B cell (primary cell): ENCODE results near the gene THBS4. TPM values are rescaled to one million over a fixed set of nuclear protein-coding genes. Genes with fewer than 3 reads are reported as not detected.

Experiments
- ATAC-seq: fragments of 200-7000 bp; cut with Tn5 transposase; one replicate; pipeline ENCODE4 v1.10.0; 2021; ENCODE audit warnings: low read depth, mild to moderate bottlenecking, moderate number of reproducible peaks, moderate library complexity
- CTCF ChIA-PET: fragments of 350-600 bp; sonication (Branson Sonifier 250); formaldehyde crosslinking; loops from one replicate; lab custom pipeline; 2021; ENCODE audit warnings: antibody characterized with exemption, inconsistent platforms; lab: Charles Lee
- POLR2A ChIA-PET: fragments of 350-600 bp; sonication (Branson Sonifier 250); formaldehyde crosslinking; loops from one replicate; lab custom pipeline; 2021; ENCODE audit warnings: antibody characterized with exemption; lab: Charles Lee
- DNase-seq: peaks from one replicate; pipeline ENCODE4 v3.0.0; 2013
- H2AFZ ChIP-seq: 2 replicates; pipeline ENCODE4 v1.6.1; 2012; ENCODE audit warnings: mild to moderate bottlenecking, low read depth, low read length; ENCODE audit not compliant: insufficient read depth, poor library complexity, severe bottlenecking
- H3K27ac ChIP-seq, 2 donors: 1 replicate in 1 of 2; 2 replicates in 1 of 2; pipeline ENCODE4 v1.5.1; 2012 to 2013; ENCODE audit warnings: low read length in 2 of 2, mild to moderate bottlenecking in 2 of 2, moderate library complexity in 1 of 2
- H3K27me3 ChIP-seq, 4 experiments: fragments of 200-600 bp in 1 of 4; sonication (generic) in 1 of 4; replicated peaks in 1 of 4; 1 replicate in 2 of 4; 2 replicates in 2 of 4; pipeline versions ENCODE4 v1.6.1 to v1.7.0; 2013 to 2016; ENCODE audit warnings: low read length in 3 of 4, mild to moderate bottlenecking in 2 of 4, mixed read lengths in 1 of 4, moderate library complexity in 1 of 4; ENCODE audit not compliant: insufficient read depth in 4 of 4, control insufficient read depth in 3 of 4; ENCODE audit errors: control extremely low read depth in 1 of 4
- H3K36me3 ChIP-seq, 2 experiments: replicated peaks in 1 of 2; 1 replicate in 1 of 2; 2 replicates in 1 of 2; pipeline versions ENCODE4 v1.6.1 to v1.7.1; 2013; ENCODE audit warnings: low read length in 1 of 2; ENCODE audit not compliant: insufficient read depth in 2 of 2, control insufficient read depth in 1 of 2; ENCODE audit errors: control extremely low read depth in 1 of 2, extremely low read depth in 1 of 2
- H3K4me1 ChIP-seq, 2 donors: fragments of 200-600 bp in 1 of 2; sonication (generic) in 1 of 2; 1 replicate in 1 of 2; 2 replicates in 1 of 2; pipeline versions ENCODE4 v1.5.1 to v1.6.1; 2013 to 2017; ENCODE audit warnings: low read length in 2 of 2; ENCODE audit not compliant: control insufficient read depth in 2 of 2, insufficient read depth in 2 of 2
- H3K4me2 ChIP-seq: replicated peaks from 2 replicates; pipeline ENCODE3; 2012; ENCODE audit warnings: mild to moderate bottlenecking, low read depth, low read length; ENCODE audit not compliant: poor library complexity, severe bottlenecking
- H3K4me3 ChIP-seq, 5 experiments: fragments of 200-600 bp in 1 of 5; sonication (generic) in 1 of 5; 1 replicate in 3 of 5; 2 replicates in 2 of 5; pipeline versions ENCODE4 v1.5.1 to v1.7.0; 2011 to 2016; ENCODE audit warnings: low read length in 4 of 5, mild to moderate bottlenecking in 4 of 5, low read depth in 2 of 5, control low read depth in 1 of 5, moderate library complexity in 1 of 5; ENCODE audit not compliant: insufficient read depth in 1 of 5; ENCODE audit errors: control extremely low read depth in 1 of 5, extremely low read depth in 1 of 5
- H3K79me2 ChIP-seq: fragments of 200-600 bp; sonication (generic); one replicate; pipeline ENCODE4 v1.6.0; 2016; ENCODE audit warnings: low read length; ENCODE audit not compliant: control insufficient read depth, insufficient read depth
- H3K9ac ChIP-seq: fragments of 200-600 bp; sonication (generic); 2 replicates; pipeline ENCODE4 v1.6.1; 2017; ENCODE audit warnings: mild to moderate bottlenecking, low read length, moderate library complexity
- H3K9me3 ChIP-seq, 3 donors: one replicate each; pipeline versions ENCODE4 v1.6.1 to v1.7.1; 2013; ENCODE audit warnings: low read length in 2 of 3; ENCODE audit not compliant: control insufficient read depth in 2 of 3, insufficient read depth in 1 of 3; ENCODE audit errors: control extremely low read depth in 1 of 3
- H4K20me1 ChIP-seq: 2 replicates; pipeline ENCODE4 v1.6.0; 2012; ENCODE audit warnings: mild to moderate bottlenecking, low read length; ENCODE audit not compliant: insufficient read depth, control insufficient read depth, poor library complexity, severe bottlenecking
- H3K27ac Mint-ChIP-seq: one replicate; pipeline ENCODE4 v1.8.0; 2021; ENCODE audit warnings: mixed read lengths
- H3K27me3 Mint-ChIP-seq: one replicate; pipeline ENCODE4 v1.8.0; 2021; ENCODE audit warnings: mixed read lengths
- H3K4me1 Mint-ChIP-seq: one replicate; pipeline ENCODE4 v1.8.0; 2021; ENCODE audit warnings: mixed read lengths
- H3K4me3 Mint-ChIP-seq: one replicate; pipeline ENCODE4 v1.8.0; 2021; ENCODE audit warnings: mixed read lengths
- H3K9me3 Mint-ChIP-seq: one replicate; pipeline ENCODE4 v1.8.0; 2022; ENCODE audit warnings: mixed read lengths; ENCODE audit not compliant: insufficient read depth
- CTCF ChIP-seq: fragments of 200-600 bp; IDR thresholded peaks from one replicate; pipeline ENCODE4 v1.8.0; 2022; ENCODE audit warnings: antibody characterized with exemption, mild to moderate bottlenecking
- EZH2 ChIP-seq: IDR thresholded peaks from 2 replicates; pipeline ENCODE4 v1.6.1; 2012; ENCODE audit warnings: borderline replicate concordance, low read depth, mild to moderate bottlenecking, moderate library complexity, low read length; ENCODE audit not compliant: insufficient read depth, poor library complexity, severe bottlenecking
- WGBS: methylation state at CpG from one replicate; pipeline ENCODE4 v1.1.5; 2013; ENCODE audit warnings: missing lambda C conversion rate; ENCODE audit not compliant: insufficient coverage; 5-methylcytosine and 5-hydroxymethylcytosine counted together
- intact Hi-C: fragments of 100-400 bp; cut with micrococcal nuclease; formaldehyde crosslinking; loops from one replicate; pipeline ENCODE4 v1.10.0; 2022
- polyA plus RNA-seq: library from polyadenylated mRNA; depleted of rRNA; stranded (reverse); fragments of >200 nt; gene quantifications from 2 replicates; pipeline ENCODE4 v1.2.3, GENCODE V29; 2012
- total RNA-seq, 2 donors: library from RNA; stranded (reverse); fragments of 120-200 nt in 1 of 2; gene quantifications; 1 replicate in 1 of 2; 2 replicates in 1 of 2; pipeline versions ENCODE4 v1.2.3 to v1.2.4, GENCODE V29; 2013 to 2022

THBS4 gene
- total and polyA plus RNA-seq, 2 donors (not counting 1 experiment from before 2014, with no cell fraction given): 0.49 to 0.57 TPM

- ATAC-seq: peak; percentile 76
- peaks cover 18 to 22% of the 10 kb centered on the region in 2 donors for H3K4me1 ChIP-seq
- Mint-ChIP-seq H3K27me3 (no peaks in the 10 kb centered on the region), H3K4me1 (peaks cover 19% of the 10 kb centered on the region), H3K4me3 (peak overlapping the region; percentile 64), H3K9me3 (no peaks in the 10 kb centered on the region), H3K27ac (peak overlapping the region; percentile 32)
- H3K4me2 ChIP-seq: peak overlapping the region; percentile 40
- H3K36me3 ChIP-seq: no peaks in the 10 kb centered on the region
- peak; percentile 54 for DNase-seq
- no peak overlapping the region for H2AFZ ChIP-seq
- TF ChIP-seq CTCF (no peak), EZH2 (no peak)
- CTCF ChIA-PET: interaction anchor here (0.6 to 1.6 kb wide), 3 partner anchors 8 to 40 kb away, joined by 4 to 10 read pairs (median 5); no protein-coding TSS in a partner anchor
- intact Hi-C loops: no loop called here
- no peak overlapping the region for H3K9ac ChIP-seq
- H3K4me3 ChIP-seq: peak overlapping the region in 1 of 5 experiments; percentile 4
- no peaks in the 10 kb centered on the region for H4K20me1 ChIP-seq
- WGBS: 56% methylated on average over 8 of the region's 11 CpGs
- POLR2A ChIA-PET: no interaction called here
- peak overlapping the region in 1 of 2 donors; percentile 25 for H3K27ac ChIP-seq
- H3K79me2 ChIP-seq: no peaks in the 10 kb centered on the region
- H3K27me3 ChIP-seq: no peaks in the 10 kb centered on the region
- H3K9me3 ChIP-seq: no peaks in the 10 kb centered on the region
Measured at GRCh38 chr5:80125022-80125961, 90.1 kb downstream of the THBS4 start.

- H3K27ac ChIP-seq: no peak overlapping the region
- no peaks in the 10 kb centered on the region for H3K36me3 ChIP-seq
- ATAC-seq: peak; percentile 47
- Mint-ChIP-seq H3K9me3 (no peaks in the 10 kb centered on the region), H3K4me1 (peaks cover 19% of the 10 kb centered on the region), H3K4me3 (peak overlapping the region; percentile 8), H3K27me3 (no peaks in the 10 kb centered on the region), H3K27ac (no peak overlapping the region)
- POLR2A ChIA-PET: no interaction called here
- H3K9me3 ChIP-seq: no peaks in the 10 kb centered on the region
- CTCF ChIA-PET: interaction anchor here (0.6 to 1.6 kb wide), 3 partner anchors 8 to 41 kb away, joined by 4 to 10 read pairs (median 5); no protein-coding TSS in a partner anchor
- H3K27me3 ChIP-seq: no peaks in the 10 kb centered on the region
- WGBS: no CpG with 5 or more reads among the region's 4 CpGs
- H4K20me1 ChIP-seq: no peaks in the 10 kb centered on the region
- TF ChIP-seq CTCF (no peak), EZH2 (no peak)
- peak overlapping the region in 1 of 5 experiments; percentile 4 for H3K4me3 ChIP-seq
- H3K9ac ChIP-seq: no peak overlapping the region
- no peak overlapping the region for H2AFZ ChIP-seq
- no peaks in the 10 kb centered on the region for H3K79me2 ChIP-seq
- peaks cover 18 to 22% of the 10 kb centered on the region in 2 donors for H3K4me1 ChIP-seq
- intact Hi-C loops: no loop called here
- no peak for DNase-seq
- H3K4me2 ChIP-seq: peak overlapping the region; percentile 40
Measured at GRCh38 chr5:80125962-80126480, 90.9 kb downstream of the THBS4 start.
